ENCODE measurements around the gene ELF4.
"Not testable (repeated sequence)": the region's sequence is repeated elsewhere in the genome, so short reads cannot be mapped to it uniquely, and the experiment has no call there.

ELF4 gene

DNA sequence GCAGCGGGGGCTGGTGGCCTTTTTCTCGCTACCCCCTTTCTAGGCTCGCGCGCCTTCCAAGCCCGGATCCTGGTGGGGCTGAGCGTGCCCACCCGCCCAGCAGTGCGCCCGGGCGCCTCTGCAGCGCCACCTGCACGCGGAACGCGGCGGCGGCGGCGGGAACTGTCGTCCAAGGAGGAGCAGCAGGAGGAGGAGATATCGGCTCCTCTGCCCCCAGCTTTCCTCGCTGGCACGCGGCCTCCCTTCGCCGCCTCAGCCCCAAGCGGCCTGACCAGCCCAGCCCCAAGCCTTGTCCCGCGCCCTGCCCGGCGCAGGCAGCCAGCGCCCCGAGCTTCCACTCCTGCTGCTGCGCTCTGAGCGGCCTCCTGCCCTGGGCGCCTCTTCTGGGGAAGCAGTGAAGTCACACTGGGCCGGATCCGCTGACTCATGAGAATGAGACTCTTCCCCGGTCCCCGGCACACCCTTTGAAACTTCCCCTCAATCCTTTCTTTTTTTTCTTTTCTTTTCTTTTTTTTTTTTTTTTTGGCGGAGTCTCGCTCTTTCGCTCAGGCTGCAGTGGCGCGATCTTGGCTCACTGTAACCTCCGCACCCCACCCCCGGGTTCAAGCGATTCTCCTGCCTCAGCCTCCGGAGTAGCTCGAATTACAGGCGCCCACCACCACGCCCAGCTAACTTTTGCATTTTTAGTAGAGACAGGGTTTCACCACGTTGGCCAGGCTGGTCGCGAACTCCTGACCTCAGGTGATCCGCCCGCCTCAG, 10.6 kb upstream of the ELF4 start:
- no peak for TF ChIP-seq GATA1 (IDR thresholded peaks at IDR 0.05; ENCODE audit: low read depth, low read length)
- peak; percentile 36 for TF ChIP-seq POLR2A (IDR thresholded peaks at IDR 0.05; ENCODE audit: low read length)
- DNase-seq = peak; percentile 80 to 91

DNA sequence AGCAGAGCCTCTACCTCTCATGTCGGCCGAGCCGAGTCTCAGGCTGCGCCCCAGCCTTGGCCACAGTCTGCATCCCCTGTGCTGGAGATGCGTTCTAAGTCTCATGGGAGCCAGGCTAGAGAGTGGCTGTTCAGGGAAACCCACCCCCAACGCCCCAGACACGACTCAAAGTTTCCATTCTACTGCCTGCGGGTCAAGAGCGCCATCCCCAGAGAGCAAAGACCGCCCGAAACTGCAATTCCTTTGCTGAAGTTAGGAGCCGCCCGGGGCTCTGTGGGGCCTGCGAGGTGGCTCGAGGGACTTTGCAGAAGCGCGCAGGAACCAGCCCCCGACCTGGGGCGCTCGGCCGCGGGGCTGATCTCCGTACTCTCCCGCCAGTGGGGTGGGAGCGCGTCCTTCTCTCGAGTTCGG, 10.0 kb upstream of the ELF4 start:
- TF ChIP-seq POLR2A (IDR thresholded peaks at IDR 0.05; ENCODE audit: low read length) (no peak), GATA1 (IDR thresholded peaks at IDR 0.05; ENCODE audit: low read depth, low read length) (no peak)
- DNase-seq = peak in 1 of 2 experiments; percentile 50

DNA sequence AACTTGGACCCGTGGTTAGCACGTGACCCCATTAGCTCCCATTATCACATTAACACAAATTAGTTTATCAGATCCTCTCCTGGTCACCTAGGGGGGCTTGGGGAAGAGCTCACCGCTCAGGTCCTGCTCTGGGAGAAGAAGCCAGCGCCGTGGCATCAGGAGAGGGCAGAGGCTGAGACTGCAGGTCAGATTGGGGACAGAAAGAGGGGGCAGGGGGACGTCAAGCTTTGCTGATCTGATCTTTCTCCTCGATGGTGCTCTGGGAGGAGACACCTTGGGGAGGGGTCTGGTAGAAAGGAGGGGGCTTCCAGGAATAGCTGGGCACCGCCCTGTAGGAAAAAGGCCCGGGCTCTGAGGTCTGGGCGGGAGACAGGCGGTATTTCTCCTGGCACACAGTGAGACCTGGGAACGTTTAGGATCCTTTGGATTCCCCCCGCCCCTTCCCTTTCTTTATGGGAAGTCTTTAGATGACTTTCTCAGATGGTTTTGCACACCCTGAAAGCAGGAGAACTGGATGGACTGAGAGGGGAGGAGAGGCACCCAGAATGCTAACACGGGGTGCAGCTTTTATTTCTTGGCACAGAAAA, 9.1 kb upstream of the ELF4 start:
- TF ChIP-seq GATA1 (IDR thresholded peaks at IDR 0.05; ENCODE audit: low read depth, low read length) = no peak
- no peak for TF ChIP-seq POLR2A (IDR thresholded peaks at IDR 0.05; ENCODE audit: low read length)
- no peak for DNase-seq

DNA sequence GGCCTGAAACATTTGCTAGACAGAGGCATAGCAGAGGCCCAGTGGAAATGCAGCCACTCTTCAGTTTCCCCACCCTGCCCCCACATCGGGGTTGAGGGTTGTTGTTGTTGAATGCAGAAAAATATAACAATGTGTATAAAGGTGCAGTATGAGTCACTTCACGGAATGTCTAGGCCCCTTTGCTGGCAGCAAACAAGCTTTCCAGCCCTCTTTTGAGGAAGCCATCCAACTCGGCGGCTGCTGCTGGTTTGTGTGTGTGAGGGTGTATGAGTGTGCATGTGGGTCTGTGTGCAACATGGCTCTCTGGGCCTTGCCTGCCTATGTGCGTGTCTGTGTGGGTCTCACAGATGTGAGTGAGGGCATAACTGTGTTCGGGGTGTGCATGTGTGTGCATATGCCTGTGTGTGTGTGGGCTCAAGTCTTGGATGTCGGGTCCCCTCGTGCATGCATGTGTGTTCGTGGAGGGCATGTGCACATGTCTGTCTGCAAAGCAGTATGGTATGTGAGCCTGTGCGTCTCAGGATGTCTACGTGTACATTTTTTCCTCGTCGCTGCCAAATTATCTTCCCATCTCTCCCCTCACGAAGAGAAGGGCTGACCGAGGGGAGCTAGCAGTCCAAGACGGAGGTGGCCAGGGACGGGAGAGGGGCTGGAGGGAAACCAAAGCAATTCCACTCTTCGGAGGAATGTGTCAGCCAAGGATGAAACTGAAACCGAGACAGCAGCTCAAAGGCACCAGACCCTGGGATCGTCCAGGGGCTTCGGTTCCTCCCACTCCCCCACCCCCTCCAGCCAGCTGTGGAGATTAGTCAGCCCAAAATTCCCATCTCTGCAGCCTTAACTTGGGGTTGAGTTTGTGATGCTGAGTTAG, 8.4 kb upstream of the ELF4 start:
- DNase-seq = no peak
- TF ChIP-seq GATA1 (IDR thresholded peaks at IDR 0.05; ENCODE audit: low read depth, low read length) (no peak), POLR2A (IDR thresholded peaks at IDR 0.05; ENCODE audit: low read length) (no peak)

DNA sequence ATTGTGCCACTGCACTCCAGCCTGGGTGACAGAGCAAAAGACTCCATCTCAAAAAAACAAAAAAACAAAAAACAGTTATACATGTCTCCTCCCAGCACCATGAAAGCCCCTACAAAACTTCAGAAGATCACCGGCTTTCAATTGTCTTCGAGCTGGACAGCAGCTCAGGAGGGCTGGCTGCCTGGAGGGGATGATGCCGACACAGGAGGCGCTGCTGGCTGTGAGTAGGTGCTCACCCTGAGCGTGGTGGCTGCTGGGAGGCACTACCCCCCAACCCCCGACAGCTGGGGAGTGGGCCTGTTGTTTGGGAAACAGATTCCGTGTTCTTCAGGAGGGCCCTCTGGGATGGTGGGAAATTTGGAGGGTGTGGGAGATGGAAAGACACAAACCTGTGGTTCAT, 6.9 kb upstream of the ELF4 start:
- no peak for DNase-seq
- no peak for TF ChIP-seq GATA1 (IDR thresholded peaks at IDR 0.05; ENCODE audit: low read depth, low read length)
- no peak for TF ChIP-seq POLR2A (IDR thresholded peaks at IDR 0.05; ENCODE audit: low read length)

DNA sequence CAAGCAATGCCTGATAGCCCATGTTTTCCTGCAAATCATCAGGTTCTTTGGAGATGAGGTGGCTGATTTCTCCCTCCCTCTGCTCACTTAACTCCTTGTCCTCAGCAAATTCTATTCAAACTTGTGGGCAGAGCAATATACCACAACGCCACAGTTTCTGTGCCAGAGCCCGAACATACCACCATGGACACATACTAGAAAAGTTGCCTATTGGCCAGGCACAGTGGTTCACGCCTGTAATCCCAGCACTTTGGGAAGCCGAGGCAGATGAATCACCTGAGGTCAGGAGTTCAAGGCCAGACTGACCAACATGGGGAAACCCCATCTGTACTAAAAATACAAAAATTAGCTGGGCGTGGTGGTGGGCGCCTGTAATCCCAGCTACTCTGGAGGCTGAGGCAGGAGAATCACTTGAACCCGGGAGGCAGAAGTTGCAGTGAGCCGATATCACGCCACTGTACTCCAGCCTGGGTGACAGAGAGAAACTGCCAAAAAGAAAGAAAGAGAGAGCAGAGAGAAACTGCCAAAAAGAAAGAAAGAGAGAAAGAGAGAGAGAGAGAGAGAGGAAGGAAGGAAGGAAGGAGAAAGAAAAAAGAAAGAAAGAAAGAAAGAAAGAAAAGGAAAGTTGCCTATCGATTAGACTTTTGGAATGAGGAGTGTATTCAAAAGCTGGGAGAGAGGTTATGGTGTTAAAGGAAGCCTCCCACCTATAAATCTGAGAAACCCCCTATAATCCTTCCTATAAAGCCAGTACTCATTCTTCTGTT, 5.0 kb upstream of the ELF4 start:
- not testable (repeated sequence) for DNase-seq

GRCh38 chrX:130114141-130114588, 3.9 kb upstream of the ELF4 start:
- no peak for DNase-seq

GRCh38 chrX:130111220-130112154, 1.2 kb upstream of the ELF4 start:
- peak; percentile 16 to 32 for DNase-seq

More at GRCh38 chrX:130114141-130114588, 3.9 kb upstream of the ELF4 start:
- TF ChIP-seq GATA1 (IDR thresholded peaks at IDR 0.05; ENCODE audit: low read depth, low read length) (no peak), POLR2A (IDR thresholded peaks at IDR 0.05; ENCODE audit: low read length) (no peak)

DNA sequence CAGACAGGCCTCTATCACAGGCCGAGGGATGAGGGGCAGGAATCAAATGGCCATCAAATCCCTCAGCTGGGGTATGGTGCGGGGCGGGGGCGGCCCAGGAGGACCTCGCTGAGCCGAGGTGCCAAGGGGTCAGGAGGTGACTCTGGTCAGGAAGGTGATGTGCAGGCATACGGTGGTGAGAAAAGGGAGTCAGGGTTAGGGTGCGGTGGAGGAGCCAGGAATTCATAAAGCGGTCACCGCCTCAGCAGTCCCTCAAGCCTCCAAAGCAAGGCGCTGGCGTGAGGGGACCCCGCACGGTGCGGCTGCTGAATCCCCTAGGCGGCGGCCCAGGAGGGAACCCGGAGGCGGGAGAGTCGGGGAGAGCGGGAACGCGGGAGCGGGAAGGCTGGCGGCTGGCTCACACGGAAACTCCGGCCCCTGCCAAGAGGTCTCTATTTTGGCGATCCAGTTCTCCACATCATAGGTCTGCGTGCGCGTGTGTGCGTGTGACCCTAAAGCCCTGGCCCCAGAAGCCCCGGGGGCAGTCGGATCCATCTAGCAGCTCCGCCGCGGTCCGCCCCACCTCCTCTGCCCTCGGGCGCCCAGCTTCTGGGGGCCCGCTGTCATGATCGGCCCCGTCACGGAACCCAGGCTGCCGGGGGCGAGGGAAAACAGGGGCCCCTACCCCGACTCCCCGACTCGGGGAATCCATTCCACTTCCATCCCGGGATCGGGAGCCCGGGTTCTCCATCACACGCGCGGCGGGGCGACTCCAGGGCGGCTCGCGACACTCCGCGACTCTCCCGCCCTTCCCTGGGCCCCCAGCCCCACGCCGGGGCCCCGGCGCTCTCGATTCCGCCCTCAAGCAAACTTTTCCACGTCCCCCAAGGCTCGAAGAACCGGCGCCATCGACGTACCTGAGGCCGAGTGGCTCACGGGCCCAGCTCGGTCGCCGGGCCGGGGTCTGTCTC, 593 bp downstream of the ELF4 start:
- TF ChIP-seq GATA1 (IDR thresholded peaks at IDR 0.05; ENCODE audit: low read depth, low read length) = no peak
- TF ChIP-seq POLR2A (IDR thresholded peaks at IDR 0.05; ENCODE audit: low read length) = peak; percentile 34
- peak; percentile 33 to 51 for DNase-seq

More at GRCh38 chrX:130111220-130112154, 1.2 kb upstream of the ELF4 start:
- TF ChIP-seq POLR2A (IDR thresholded peaks at IDR 0.05; ENCODE audit: low read length) (no peak), GATA1 (IDR thresholded peaks at IDR 0.05; ENCODE audit: low read depth, low read length) (no peak)

- TF ChIP-seq GATA1 (IDR thresholded peaks at IDR 0.05; ENCODE audit: low read depth, low read length) (no peak), POLR2A (IDR thresholded peaks at IDR 0.05; ENCODE audit: low read length) (no peak)
- peak; percentile 54 to 61 for DNase-seq
Measured at GRCh38 chrX:130108647-130109428, 1.5 kb downstream of the ELF4 start.

DNA sequence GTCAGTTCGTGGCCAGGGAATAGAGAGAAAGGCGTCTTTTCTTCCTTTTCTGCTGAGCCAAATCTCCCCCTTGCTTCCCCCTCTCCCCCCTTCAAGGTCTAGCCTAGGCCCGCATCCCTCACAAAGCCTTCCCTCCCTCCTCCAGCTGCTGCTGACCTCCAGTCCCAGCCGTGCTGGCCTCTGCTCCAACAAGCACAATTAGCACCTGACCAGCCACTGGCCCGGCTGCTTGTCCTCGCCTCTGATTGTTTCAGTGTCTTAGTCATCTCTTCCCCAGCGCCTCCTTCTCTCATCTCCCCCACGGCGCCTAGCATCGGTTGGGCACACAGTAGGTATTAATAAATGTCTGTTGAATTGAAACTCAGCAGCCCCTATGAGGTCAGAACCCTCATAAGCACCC, 4.2 kb downstream of the ELF4 start:
- DNase-seq = no peak
- TF ChIP-seq POLR2A (IDR thresholded peaks at IDR 0.05; ENCODE audit: low read length) (no peak), GATA1 (IDR thresholded peaks at IDR 0.05; ENCODE audit: low read depth, low read length) (no peak)
